GM18951 (cell line): ENCODE measurements around the gene NRN1L.
"Not testable (repeated sequence)": the region's sequence is repeated elsewhere in the genome, so short reads cannot be mapped to it uniquely, and the experiment has no call there.

ENCODE experiments used
- POLR2A ChIP-seq: IDR thresholded peaks from 4 replicates; pipeline ENCODE4 v1.6.1; 2011; ENCODE audit warnings: mild to moderate bottlenecking; ENCODE audit not compliant: insufficient read length, insufficient read depth; ENCODE audit errors: extremely low read depth
- in situ Hi-C: fragments of 300-500 bp; cut with MboI; formaldehyde crosslinking; loops from one replicate; pipeline ENCODE4 v1.12.0; 2022; ENCODE audit warnings: low sequenced_read_pairs, mixed read lengths, inconsistent platforms; ENCODE audit not compliant: unreplicated experiment

Gene NRN1L

GRCh38 chr16:67884684-67885083 is at the start of gene NRN1L:
Gene NRN1L, plus strand, starts transcription at chr16:67884885. Its CDS starts 19 bp downstream, at chr16:67884904.
- in situ Hi-C loops = no loop called here
- TF ChIP-seq POLR2A = no peak

DNA sequence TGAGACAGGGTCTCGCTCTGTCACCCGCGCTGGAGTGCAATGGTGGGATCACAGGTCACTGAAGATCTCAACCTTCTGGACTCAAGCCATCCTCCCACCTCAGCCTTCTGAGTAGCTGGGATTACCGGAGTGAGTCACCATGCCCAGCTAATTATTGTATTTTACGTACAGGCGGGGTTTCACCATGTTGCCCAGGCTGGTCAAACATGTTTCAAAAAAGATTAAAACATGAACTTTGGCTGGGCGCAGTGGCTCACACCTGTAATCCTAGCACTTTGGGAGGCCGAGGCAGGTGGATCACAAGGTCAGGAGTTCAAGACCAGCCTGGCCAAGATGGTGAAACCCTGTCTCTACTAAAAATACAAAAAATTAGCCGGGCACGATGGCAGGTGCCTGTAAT is 47.5 kb upstream of the NRN1L start:
- in situ Hi-C loops = not testable (repeated sequence)

DNA sequence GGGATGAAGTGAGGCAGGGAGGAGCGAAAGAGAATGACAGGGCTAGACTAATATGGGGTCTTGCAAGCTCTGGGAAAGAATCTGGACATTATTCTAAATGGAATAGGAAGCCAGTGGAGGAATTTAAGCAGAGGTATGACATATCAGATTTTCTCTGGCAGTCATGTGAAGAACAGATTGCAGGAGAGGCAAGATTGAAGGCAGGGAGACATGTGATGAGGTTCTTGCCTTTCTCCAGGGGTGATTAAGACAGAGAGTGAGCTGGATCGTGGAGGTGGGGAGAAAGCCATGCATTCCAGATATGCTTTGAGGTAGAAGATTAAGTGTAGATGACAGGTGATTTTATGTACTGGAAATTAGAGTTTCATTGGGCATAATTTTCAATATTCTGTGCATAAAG is 46.9 kb upstream of the NRN1L start:
- in situ Hi-C loops = no loop called here

GRCh38 chr16:67841198-67841815 is 43.4 kb upstream of the NRN1L start:
- TF ChIP-seq POLR2A = no peak
- in situ Hi-C loops = no loop called here

More for the DNA sequence above, 46.9 kb upstream of the NRN1L start:
- no peak for TF ChIP-seq POLR2A

GRCh38 chr16:67841816-67842508 is 42.7 kb upstream of the NRN1L start, which contains the start of gene THAP11:
Gene THAP11, plus strand, starts transcription at chr16:67842320. Its CDS starts 235 bp downstream, at chr16:67842555.
- TF ChIP-seq POLR2A = peak; percentile 63
- in situ Hi-C loops = no loop called here

DNA sequence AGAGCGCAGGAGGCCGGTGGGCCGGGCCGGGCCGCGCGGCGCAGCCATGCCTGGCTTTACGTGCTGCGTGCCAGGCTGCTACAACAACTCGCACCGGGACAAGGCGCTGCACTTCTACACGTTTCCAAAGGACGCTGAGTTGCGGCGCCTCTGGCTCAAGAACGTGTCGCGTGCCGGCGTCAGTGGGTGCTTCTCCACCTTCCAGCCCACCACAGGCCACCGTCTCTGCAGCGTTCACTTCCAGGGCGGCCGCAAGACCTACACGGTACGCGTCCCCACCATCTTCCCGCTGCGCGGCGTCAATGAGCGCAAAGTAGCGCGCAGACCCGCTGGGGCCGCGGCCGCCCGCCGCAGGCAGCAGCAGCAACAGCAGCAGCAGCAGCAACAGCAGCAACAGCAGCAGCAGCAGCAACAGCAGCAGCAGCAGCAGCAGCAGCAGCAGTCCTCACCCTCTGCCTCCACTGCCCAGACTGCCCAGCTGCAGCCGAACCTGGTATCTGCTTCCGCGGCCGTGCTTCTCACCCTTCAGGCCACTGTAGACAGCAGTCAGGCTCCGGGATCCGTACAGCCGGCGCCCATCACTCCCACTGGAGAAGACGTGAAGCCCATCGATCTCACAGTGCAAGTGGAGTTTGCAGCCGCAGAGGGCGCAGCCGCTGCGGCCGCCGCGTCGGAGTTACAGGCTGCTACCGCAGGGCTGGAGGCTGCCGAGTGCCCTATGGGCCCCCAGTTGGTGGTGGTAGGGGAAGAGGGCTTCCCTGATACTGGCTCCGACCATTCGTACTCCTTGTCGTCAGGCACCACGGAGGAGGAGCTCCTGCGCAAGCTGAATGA is 42.0 kb upstream of the NRN1L start:
- no peak for TF ChIP-seq POLR2A
- in situ Hi-C loops = no loop called here

GRCh38 chr16:67843343-67843765 is 41.3 kb upstream of the NRN1L start:
- no peak for TF ChIP-seq POLR2A
- in situ Hi-C loops = no loop called here

GRCh38 chr16:67844497-67844896 is 40.2 kb upstream of the NRN1L start:
- TF ChIP-seq POLR2A = no peak

DNA sequence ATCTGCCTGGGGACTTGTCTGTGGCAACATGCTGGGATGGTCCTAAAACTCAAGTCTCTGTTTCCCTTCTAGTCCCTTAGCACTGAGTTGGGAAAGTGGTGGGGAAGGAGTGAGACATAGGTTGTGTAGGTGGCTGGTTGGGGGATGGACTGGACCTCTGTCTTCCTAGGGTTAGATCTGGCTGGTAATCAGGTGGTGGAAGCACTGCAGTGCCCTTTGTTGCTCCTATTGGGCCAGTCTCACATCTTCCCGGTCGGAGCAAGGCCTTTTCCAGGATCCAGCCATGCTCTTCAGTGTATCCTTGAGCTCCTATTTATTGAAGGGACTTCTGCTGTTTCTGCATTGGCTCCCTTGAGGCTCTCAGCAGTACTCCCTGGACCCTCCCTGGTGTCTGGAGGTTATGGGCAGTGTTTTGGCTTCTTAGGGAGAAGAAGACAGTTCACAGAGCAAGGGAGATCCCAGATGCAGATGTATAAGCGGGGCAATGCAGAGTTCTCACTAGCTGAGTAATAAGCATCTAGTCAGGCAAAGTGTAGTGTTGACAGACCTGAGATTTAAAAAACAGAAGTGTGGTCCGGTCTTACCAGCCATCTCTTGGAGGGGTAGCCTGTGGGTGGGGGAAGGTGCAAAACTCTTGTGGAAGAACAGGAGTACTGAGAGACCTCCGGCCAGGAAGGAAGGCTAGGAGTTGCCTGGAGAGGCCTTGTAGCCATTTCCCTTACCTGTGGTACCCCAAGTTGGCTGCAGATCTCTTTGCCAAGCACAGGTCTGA is 39.2 kb upstream of the NRN1L start:
- in situ Hi-C loops = no loop called here

More at GRCh38 chr16:67844497-67844896, 40.2 kb upstream of the NRN1L start:
- in situ Hi-C loops = no loop called here

DNA sequence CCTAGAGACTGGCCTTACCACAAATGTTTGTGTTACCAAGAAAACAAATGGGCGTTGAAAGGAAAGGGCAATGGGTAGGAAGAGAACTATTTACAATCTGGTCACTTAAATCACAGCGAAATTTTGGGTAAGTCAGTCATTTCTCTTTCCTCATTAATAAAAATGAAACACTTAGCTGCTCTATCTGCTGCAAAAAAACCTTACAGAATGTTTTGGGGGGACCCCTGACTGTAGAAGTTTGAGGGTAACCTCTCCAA is 38.7 kb upstream of the NRN1L start:
- no peak for TF ChIP-seq POLR2A
- in situ Hi-C loops = no loop called here

More for the DNA sequence above, 39.2 kb upstream of the NRN1L start:
- no peak for TF ChIP-seq POLR2A

DNA sequence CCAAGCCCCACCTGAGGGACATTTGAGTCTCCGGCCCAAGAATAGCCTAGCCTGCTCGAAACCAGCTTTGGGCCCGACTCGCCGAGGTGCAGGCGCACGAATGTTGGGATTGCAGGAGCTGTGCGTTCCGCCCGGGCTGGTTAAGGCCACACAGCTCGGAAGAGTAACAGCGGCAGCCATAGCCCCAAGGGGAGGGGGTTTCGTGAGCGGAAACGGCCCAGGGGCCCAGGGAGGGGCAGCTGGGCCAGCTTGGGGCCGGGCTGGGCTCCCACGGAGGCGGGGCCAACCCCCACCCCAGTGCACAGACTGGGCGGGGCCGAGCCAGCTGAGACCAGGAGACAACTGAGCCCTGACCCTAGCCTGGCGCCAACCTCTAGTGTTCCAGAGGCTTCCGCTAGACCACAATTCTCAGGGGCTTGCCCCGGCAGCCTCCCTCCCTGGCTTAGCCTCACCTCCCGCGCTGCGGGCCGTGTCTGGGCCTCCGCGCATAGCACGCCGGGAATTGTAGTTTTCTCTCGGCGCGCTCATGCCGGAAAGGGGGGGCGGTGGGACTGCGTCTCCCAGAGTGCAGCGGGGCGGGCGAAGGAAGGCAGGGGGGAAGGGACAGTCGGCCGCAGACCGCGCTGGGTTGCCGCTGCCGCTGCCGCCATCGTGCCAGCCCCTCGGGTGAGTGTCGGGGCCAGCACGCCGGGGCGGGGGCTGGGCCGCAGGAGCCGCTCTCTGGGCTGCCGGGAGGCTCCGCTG is 38.2 kb upstream of the NRN1L start, which contains the start of gene NUTF2:
Gene NUTF2 (plus strand): TSS at position 614 of the 744 bp plus-strand sequence. CDS start 18,198 bp downstream, outside the sequence.
- in situ Hi-C loops = no loop called here
- TF ChIP-seq POLR2A = peak; percentile 71

DNA sequence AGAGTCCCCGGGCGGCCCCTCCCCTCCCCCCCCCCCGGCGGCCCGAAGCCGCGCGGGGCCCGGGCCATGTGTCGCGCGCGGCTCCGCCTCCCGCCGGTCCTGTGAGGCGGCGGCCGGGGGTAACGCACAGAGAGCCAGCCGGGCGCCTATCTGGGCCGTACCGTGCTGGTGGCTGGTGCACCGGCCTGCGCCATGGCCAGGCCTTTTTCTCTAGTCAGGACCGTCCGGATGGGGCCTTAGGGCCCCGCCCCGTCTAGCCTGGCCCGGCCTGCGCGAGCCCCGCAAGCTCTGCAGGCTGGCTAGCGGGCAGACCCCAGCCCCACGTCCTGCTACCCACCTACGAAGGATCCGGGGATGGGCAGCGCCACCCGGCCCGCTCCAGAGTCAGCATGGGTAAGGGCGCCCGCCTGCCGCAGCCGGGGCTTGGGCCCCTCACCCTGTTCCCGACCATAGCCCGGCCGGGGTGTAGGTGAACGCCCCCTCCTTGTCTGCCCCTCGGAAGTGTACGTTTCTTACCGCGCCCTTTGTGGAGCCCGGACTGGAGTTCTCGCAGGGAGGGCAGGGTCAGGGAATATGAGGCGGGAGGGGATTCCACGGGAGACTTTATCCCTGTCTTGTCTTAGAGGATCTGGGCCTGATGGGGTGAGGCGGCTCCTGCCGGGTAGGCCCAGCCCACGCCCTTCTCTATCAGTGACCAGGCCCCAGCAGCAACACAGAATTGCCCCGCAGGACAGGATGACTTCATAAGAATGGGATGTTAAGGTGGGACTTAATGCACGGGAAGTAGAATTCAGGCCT is 37.4 kb upstream of the NRN1L start, which contains the start of gene CENPT:
Gene CENPT (minus strand): TSS at position 630 of the 798 bp plus-strand sequence. CDS start 13,834 bp downstream, outside the sequence.
- in situ Hi-C loops = no loop called here

More for the DNA sequence above, 37.4 kb upstream of the NRN1L start, which contains the start of gene CENPT:
- TF ChIP-seq POLR2A = no peak
